HG02798 (cell line): ENCODE results near the gene CPT1A.

ENCODE experiments used
- ATAC-seq: cut with Tn5 transposase; IDR thresholded peaks from one replicate; pipeline ENCODE4 v1.9.1; 2021; ENCODE audit warnings: mild to moderate bottlenecking; ENCODE audit not compliant: unreplicated experiment, poor library complexity

CPT1A gene

GRCh38 chr11:68722143-68722542, 119.6 kb downstream of the CPT1A start:
- no peak for ATAC-seq

- no peak for ATAC-seq
Observed at GRCh38 chr11:68721075-68721474, 120.6 kb downstream of the CPT1A start.

- no peak for ATAC-seq
Observed at GRCh38 chr11:68715456-68716122, 126.1 kb downstream of the CPT1A start.

GRCh38 chr11:68714060-68714856, 127.5 kb downstream of the CPT1A start:
- no peak for ATAC-seq

GRCh38 chr11:68711114-68711513, 130.6 kb downstream of the CPT1A start:
- no peak for ATAC-seq

GRCh38 chr11:68710409-68710808, 131.3 kb downstream of the CPT1A start:
- no peak for ATAC-seq

- ATAC-seq: no peak
Observed at GRCh38 chr11:68709062-68709461, 132.7 kb downstream of the CPT1A start.

- no peak for ATAC-seq
Observed at GRCh38 chr11:68707527-68707926, 134.2 kb downstream of the CPT1A start.

GRCh38 chr11:68704887-68705286, 136.8 kb downstream of the CPT1A start:
- no peak for ATAC-seq
